Right ventricle myocardium inferior (tissue), 1 donor: ENCODE results near the gene RBMS2. TPM values are rescaled to one million over a fixed set of nuclear protein-coding genes. Genes with fewer than 3 reads are reported as not detected.
"Not testable (repeated sequence)": the region's sequence is repeated elsewhere in the genome, so short reads cannot be mapped to it uniquely, and the experiment has no call there.

Experiments
- ATAC-seq: fragments of 200-7000 bp; cut with Tn5 transposase; one replicate; pipeline ENCODE4 v1.9.1; 2020; ENCODE audit warnings: mild to moderate bottlenecking, moderate library complexity
- DNase-seq: peaks from one replicate; pipeline ENCODE4 v3.0.0; 2021; ENCODE audit errors: missing footprints
- intact Hi-C: fragments of 100-400 bp; cut with DNase I; formaldehyde crosslinking; loops from one replicate; pipeline ENCODE4 v1.11.0; 2022
- total RNA-seq: library from RNA; stranded (reverse); fragmentation: NEBNext Ultra II Directional; extraction: Animal tissue kit (Norgen Biotek cat#: 25700); gene quantifications from one replicate; pipeline ENCODE4 v1.2.1, GENCODE V29; 2021
- donor health status: DM: no; HTN: yes; CAD: no; lungs with severe emphysema.

RBMS2 gene
- total RNA-seq, 1 donor from 2014 or later: 30.2 TPM

- intact Hi-C loops: no loop called here
- DNase-seq (no peak), ATAC-seq (peak; percentile 22)
Observed at GRCh38 chr12:56571121-56571520, 49.5 kb downstream of the RBMS2 start.

GRCh38 chr12:56572288-56572687 is 50.7 kb downstream of the RBMS2 start:
- intact Hi-C loops: no loop called here
- no peak for DNase-seq
- ATAC-seq: no peak

GRCh38 chr12:56574210-56574609 is 52.6 kb downstream of the RBMS2 start:
- intact Hi-C loops: no loop called here
- DNase-seq (no peak), ATAC-seq (no peak)

- intact Hi-C loops, DNase-seq, ATAC-seq: not testable (repeated sequence)
Observed at GRCh38 chr12:56577248-56577647, 55.6 kb downstream of the RBMS2 start.

GRCh38 chr12:56578983-56579546 is 57.4 kb downstream of the RBMS2 start:
- DNase-seq (no peak), ATAC-seq (no peak)
- intact Hi-C loops: no loop called here

GRCh38 chr12:56581418-56582145 is 60.0 kb downstream of the RBMS2 start:
- DNase-seq: no peak
- intact Hi-C loops: no loop called here
- ATAC-seq: no peak

- intact Hi-C loops: no loop called here
- no peak for DNase-seq
- ATAC-seq: no peak
Observed at GRCh38 chr12:56585098-56585497, 63.5 kb downstream of the RBMS2 start.

- intact Hi-C loops: loop anchor here (5.0 kb wide), 1 partner anchor 43 kb away; the partner anchor contains the start of gene BAZ2A
- no peak for ATAC-seq
- DNase-seq: no peak
Observed at GRCh38 chr12:56589783-56590182, 68.2 kb downstream of the RBMS2 start.

- DNase-seq: no peak
- intact Hi-C loops: loop anchor here (5.0 kb wide), 1 partner anchor 42 kb away; the partner anchor contains the start of gene BAZ2A
- ATAC-seq: no peak
Observed at GRCh38 chr12:56590237-56590830, 68.7 kb downstream of the RBMS2 start.

- no peak for ATAC-seq
- intact Hi-C loops: loop anchor here (5.0 kb wide), 1 partner anchor 41 kb away; the partner anchor contains the start of gene BAZ2A
- no peak for DNase-seq
Observed at GRCh38 chr12:56591126-56591525, 69.5 kb downstream of the RBMS2 start.

GRCh38 chr12:56591961-56592360 is 70.3 kb downstream of the RBMS2 start:
- intact Hi-C loops: loop anchor here (5.0 kb wide), 1 partner anchor 40 kb away; the partner anchor contains the start of gene BAZ2A
- no peak for ATAC-seq
- no peak for DNase-seq

GRCh38 chr12:56593909-56594621 is 72.4 kb downstream of the RBMS2 start:
- peak; percentile 47 for ATAC-seq
- intact Hi-C loops: loop anchor here (5.0 kb wide), 1 partner anchor 38 kb away; the partner anchor contains the start of gene BAZ2A
- DNase-seq: no peak

GRCh38 chr12:56596815-56597214 is 75.2 kb downstream of the RBMS2 start:
- ATAC-seq (no peak), DNase-seq (no peak)
- intact Hi-C loops: no loop called here

GRCh38 chr12:56599041-56599440 is 77.4 kb downstream of the RBMS2 start:
- intact Hi-C loops: no loop called here
- DNase-seq (no peak), ATAC-seq (no peak)

GRCh38 chr12:56599797-56600196 is 78.2 kb downstream of the RBMS2 start:
- DNase-seq (no peak), ATAC-seq (no peak)
- intact Hi-C loops: no loop called here

- ATAC-seq (no peak), DNase-seq (no peak)
- intact Hi-C loops: no loop called here
Observed at GRCh38 chr12:56600753-56601152, 79.1 kb downstream of the RBMS2 start.

- ATAC-seq (peak; percentile 32), DNase-seq (no peak)
- intact Hi-C loops: no loop called here
Observed at GRCh38 chr12:56601503-56601902, 79.9 kb downstream of the RBMS2 start.

- no peak for ATAC-seq
- no peak for DNase-seq
- intact Hi-C loops: no loop called here
Observed at GRCh38 chr12:56602239-56602638, 80.6 kb downstream of the RBMS2 start.

- DNase-seq (no peak), ATAC-seq (no peak)
- intact Hi-C loops: no loop called here
Observed at GRCh38 chr12:56604355-56604754, 82.7 kb downstream of the RBMS2 start.
